LNCAP (cell line): ENCODE measurements around the gene SETD5.

ENCODE experiments used
- CTCF ChIP-seq: fragments of 450-650 bp; IDR thresholded peaks from 2 replicates; pipeline ENCODE4 v1.5.1; 2017; ENCODE audit warnings: mild to moderate bottlenecking

The SETD5 gene

GRCh38 chr3:9399746-9400145, 2.3 kb downstream of the SETD5 start:
- TF ChIP-seq CTCF = no peak

DNA sequence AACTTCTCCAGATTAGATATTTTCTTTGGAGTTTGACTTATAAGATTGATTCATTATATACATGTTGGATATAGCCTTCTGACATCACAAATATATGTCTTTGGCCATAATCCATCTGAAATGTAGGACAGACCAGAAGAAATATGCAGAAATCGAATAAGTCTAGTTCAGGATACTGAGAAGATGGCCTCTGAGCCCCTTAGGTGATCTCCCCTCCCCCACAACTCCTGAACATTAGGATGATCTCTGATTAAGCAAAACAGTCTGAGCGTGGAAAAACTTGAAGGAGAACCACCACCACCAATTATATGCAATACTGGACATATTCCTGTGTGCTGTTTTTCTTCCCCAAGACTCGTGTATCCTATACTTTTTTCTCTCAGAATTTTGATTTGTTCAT, 3.2 kb downstream of the SETD5 start:
- no peak for TF ChIP-seq CTCF

- TF ChIP-seq CTCF = no peak
These were observed 4.6 kb downstream of the SETD5 start for GRCh38 chr3:9401986-9402385.

- no peak for TF ChIP-seq CTCF
These were observed 5.2 kb downstream of the SETD5 start for GRCh38 chr3:9402410-9403228.

GRCh38 chr3:9403463-9403862, 6.0 kb downstream of the SETD5 start:
- TF ChIP-seq CTCF = no peak

DNA sequence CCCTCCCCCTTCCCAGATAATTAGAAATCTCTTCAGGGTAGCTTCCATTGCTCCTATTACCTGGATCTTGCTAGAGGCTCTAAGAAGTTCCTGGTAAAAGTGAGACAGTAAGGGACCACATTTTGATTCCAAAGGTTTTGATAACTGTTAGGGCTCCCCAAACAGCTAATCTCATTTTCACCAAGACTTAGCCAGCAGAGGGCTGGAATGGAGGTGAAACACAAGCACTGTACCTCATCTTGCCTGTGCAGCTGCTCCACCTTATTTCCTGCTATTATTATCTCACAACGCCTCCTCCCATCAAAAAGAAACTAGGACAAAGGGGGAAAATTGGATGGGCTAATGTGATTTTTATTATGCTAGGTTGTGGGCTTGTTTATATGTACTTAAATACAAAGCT, 7.3 kb downstream of the SETD5 start:
- no peak for TF ChIP-seq CTCF

- TF ChIP-seq CTCF = no peak
These were observed 8.3 kb downstream of the SETD5 start for GRCh38 chr3:9405756-9406155.
